Measurements from ENCODE around the gene CADPS.

GRCh38 chr3:62874711-62875557 is at the start of gene CADPS:
- TF ChIP-seq CTCF (conservative IDR thresholded peaks at IDR 0.05; ENCODE audit: low read length) (no peak), EZH2phosphoT487 (IDR thresholded peaks at IDR 0.05; ENCODE audit: borderline replicate concordance) (no peak)

Measured in Loucy (cell line).